Measurements from ENCODE around the gene AGTPBP1. TPM values are rescaled to one million over a fixed set of nuclear protein-coding genes. Genes with fewer than 3 reads are reported as not detected.

The AGTPBP1 gene
- total and polyA plus RNA-seq, 2 of the 8 experiments (the other 6 are each of a cell fraction or from before 2014, with no cell fraction given), result 13.4 to 65.2 TPM

DNA sequence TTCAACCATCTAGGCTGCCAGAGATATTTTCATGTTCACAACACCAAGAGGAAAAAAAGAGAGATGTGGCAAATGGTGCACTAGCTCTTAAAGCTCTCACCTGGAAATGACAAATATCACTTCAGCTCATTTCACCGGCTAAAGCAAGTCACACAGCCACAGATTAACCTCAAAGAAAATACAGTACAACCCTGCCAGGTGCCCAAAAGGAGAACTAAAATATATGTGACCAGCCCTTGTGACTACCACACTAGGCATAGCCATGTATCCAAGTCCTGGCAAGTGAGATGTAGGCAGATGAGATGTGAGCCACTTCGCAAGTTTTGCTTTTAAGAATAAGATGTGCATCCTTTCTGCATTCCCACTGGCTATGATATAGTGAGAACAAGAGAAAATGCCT is 41.4 kb downstream of the AGTPBP1 start:
- H2BK120ac ChIP-seq (replicated peaks; ENCODE audit: low read depth, low read length), result no peak overlapping the region
- no peak overlapping the region for H2AFZ ChIP-seq (ENCODE audit: low read length)
- peaks cover under 1 to 2% of the 10 kb centered on the region in 2 experiments for H4K20me1 ChIP-seq (replicated peaks in 1 of 2; ENCODE audit: control insufficient read depth in 1 of 2, insufficient read depth in 2 of 2, low read length in 2 of 2)
- H2AK5ac ChIP-seq (ENCODE audit: low read depth, low read length), result no peak overlapping the region
- no peaks in the 10 kb centered on the region for H3K4me1 ChIP-seq (replicated peaks in 1 of 4; ENCODE audit: control insufficient read depth in 3 of 4, insufficient read depth in 4 of 4, low read length in 3 of 4)
- no peak overlapping the region for H2BK12ac ChIP-seq (ENCODE audit: low read depth, low read length)
- H2BK15ac ChIP-seq (ENCODE audit: low read length), result no peak overlapping the region
- no peak overlapping the region for H3K23ac ChIP-seq (ENCODE audit: insufficient read length)
- H3K4me2 ChIP-seq (ENCODE audit: insufficient read depth in 1 of 2, low read depth in 2 of 2, low read length in 2 of 2), result no peak overlapping the region
- ChIA-PET CTCF (ENCODE audit: partially characterized antibody) (interaction anchor here (0.6 to 1.2 kb wide), 6 partner anchors 15 to 90 kb away, joined by 3 to 4 read pairs (median 3); no protein-coding TSS in a partner anchor), POLR2A (ENCODE audit: partially characterized antibody) (no interaction called here)
- FAIRE-seq, result no peak
- no peak overlapping the region for H2BK5ac ChIP-seq (ENCODE audit: low read depth, low read length)
- WGBS, 2 experiments (ENCODE audit: extremely low coverage in 1 of 2, insufficient coverage in 1 of 2, insufficient read length in 1 of 2, insufficient replicate concordance in 2 of 2, low coverage in 1 of 2, low lambda C conversion rate in 2 of 2, missing lambda C conversion rate in 1 of 2), result 85% methylated on average over 2 of the region's 2 CpGs; no CpG with 5 or more reads in 1 of the 2 experiments
- no peak overlapping the region for H3K9ac ChIP-seq (replicated peaks in 1 of 4; ENCODE audit: extremely low read depth in 1 of 4, low read depth in 3 of 4, low read length in 3 of 4)
- no peak overlapping the region for H4K8ac ChIP-seq (ENCODE audit: extremely low read depth, insufficient read depth, low read length)
- H3K4ac ChIP-seq (replicated peaks; ENCODE audit: insufficient read length, low read depth, low read length), result no peak overlapping the region
- H2BK20ac ChIP-seq (ENCODE audit: low read length), result no peak overlapping the region
- H3K27me3 ChIP-seq (replicated peaks in 1 of 4; ENCODE audit: control insufficient read depth in 3 of 4, extremely low read depth in 1 of 4, insufficient read depth in 3 of 4, low read length in 3 of 4), result no peaks in the 10 kb centered on the region
- H3K23me2 ChIP-seq (ENCODE audit: low read depth, low read length), result no peaks in the 10 kb centered on the region
- peaks cover 0 to 49% of the 10 kb centered on the region in 2 experiments; a peak in 2 of 4 replicates for H3K79me2 ChIP-seq (ENCODE audit: control insufficient read depth in 1 of 2, insufficient read depth in 2 of 2, low read length in 2 of 2)
- no peak overlapping the region for H3K4me3 ChIP-seq (ENCODE audit: extremely low read depth in 1 of 4, insufficient read depth in 2 of 4, low read depth in 3 of 4, low read length in 4 of 4)
- H3K56ac ChIP-seq (replicated peaks; ENCODE audit: insufficient read length, low read depth, low read length), result no peak overlapping the region
- no peak overlapping the region for H3K14ac ChIP-seq (ENCODE audit: insufficient read length)
- H3K27ac ChIP-seq (ENCODE audit: low read depth, low read length), result no peak overlapping the region
- H3K18ac ChIP-seq (ENCODE audit: extremely low read depth, low read length), result no peak overlapping the region
- H3K9me3 ChIP-seq (ENCODE audit: insufficient read depth in 2 of 2, low read depth in 1 of 2, low read length in 1 of 2), result no peaks in the 10 kb centered on the region
- no peaks in the 10 kb centered on the region for H3K79me1 ChIP-seq (ENCODE audit: low read depth, low read length)
- H4K91ac ChIP-seq (replicated peaks; ENCODE audit: insufficient read length, low read length), result no peak overlapping the region
- DNase-seq (ENCODE audit: low read depth in 1 of 2, low spot score in 2 of 2), result no peak
- no peaks in the 10 kb centered on the region for H3K36me3 ChIP-seq (ENCODE audit: control insufficient read depth in 2 of 4, insufficient read depth in 4 of 4, low read length in 3 of 4)
- H4K5ac ChIP-seq (ENCODE audit: insufficient read length, low read depth, low read length), result no peak overlapping the region
- TF ChIP-seq KDM4A (IDR thresholded peaks at IDR 0.05; ENCODE audit: low read depth, low read length, severe bottlenecking) (no peak), POLR2AphosphoS5 (IDR thresholded peaks at IDR 0.05; ENCODE audit: low read depth, low read length) (no peak), JUN (IDR thresholded peaks at IDR 0.05; ENCODE audit: low read depth, low read length) (no peak), HDAC2 (IDR thresholded peaks at IDR 0.05; ENCODE audit: borderline replicate concordance in 1 of 2, low read depth in 2 of 2, low read length in 2 of 2) (no peak), CREB1 (IDR thresholded peaks at IDR 0.05) (no peak), GABPA (IDR thresholded peaks at IDR 0.05; ENCODE audit: borderline replicate concordance, insufficient read depth, low read length) (no peak), KDM1A (IDR thresholded peaks at IDR 0.05; ENCODE audit: borderline replicate concordance, low read length) (no peak), MAFK (IDR thresholded peaks at IDR 0.05; ENCODE audit: low read depth, low read length) (no peak), BACH1 (IDR thresholded peaks at IDR 0.05; ENCODE audit: low read length) (no peak), BCL11A (IDR thresholded peaks at IDR 0.05; ENCODE audit: low read depth in 2 of 2, low read length in 2 of 2) (no peak), SP4 (IDR thresholded peaks at IDR 0.05; ENCODE audit: low read length) (no peak), SIX5 (IDR thresholded peaks at IDR 0.05; ENCODE audit: low read depth, low read length) (no peak), ZNF274 (IDR thresholded peaks at IDR 0.05; ENCODE audit: borderline replicate concordance, extremely low read depth, low read length) (no peak)
- TF ChIP-seq, protein P1, sequence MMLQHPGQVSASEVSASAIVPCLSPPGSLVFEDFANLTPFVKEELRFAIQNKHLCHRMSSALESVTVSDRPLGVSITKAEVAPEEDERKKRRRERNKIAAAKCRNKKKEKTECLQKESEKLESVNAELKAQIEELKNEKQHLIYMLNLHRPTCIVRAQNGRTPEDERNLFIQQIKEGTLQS (IDR thresholded peaks at IDR 0.05; ENCODE audit: insufficient read depth, low read depth, low read length), result no peak

All from H1 (cell line).